ENCODE results near the gene PIGS. TPM values are rescaled to one million over a fixed set of nuclear protein-coding genes. Genes with fewer than 3 reads are reported as not detected.
A peak's percentile ranks its signal among the peaks of the same experiment; 100 is the strongest.

The PIGS gene
- total and polyA plus RNA-seq, 2 of the 13 experiments (the other 11 are each of a cell fraction or from before 2014, with no cell fraction given) = 31.7 to 42.6 TPM

DNA sequence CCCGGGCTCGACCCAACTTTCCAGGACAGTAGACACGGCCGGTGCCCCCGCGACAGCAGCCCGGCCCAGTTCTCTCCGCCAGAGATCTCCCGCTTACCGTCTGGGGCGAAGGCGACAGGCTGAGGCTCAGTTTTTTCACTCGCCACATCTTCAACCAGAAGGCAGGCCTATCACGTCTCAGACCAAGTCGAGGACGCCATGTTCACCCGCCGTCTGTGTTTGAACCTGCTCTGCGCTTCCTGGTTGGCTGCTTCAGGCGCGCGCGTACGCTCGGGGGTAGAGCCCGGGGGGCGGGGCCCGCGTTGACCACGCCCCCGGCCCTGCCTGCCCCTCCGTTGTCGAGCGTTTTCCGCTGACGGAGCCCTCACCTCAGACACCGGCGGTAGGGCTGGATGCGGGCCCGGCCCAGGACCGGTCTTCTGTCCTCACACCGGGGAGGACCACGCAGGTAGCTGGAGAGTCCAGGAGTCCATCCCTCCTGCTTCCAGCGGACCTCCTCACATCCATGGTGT lies 27.5 kb upstream of the PIGS start, which contains the start of gene SPAG5 (continued):
- TF ChIP-seq, protein P1, sequence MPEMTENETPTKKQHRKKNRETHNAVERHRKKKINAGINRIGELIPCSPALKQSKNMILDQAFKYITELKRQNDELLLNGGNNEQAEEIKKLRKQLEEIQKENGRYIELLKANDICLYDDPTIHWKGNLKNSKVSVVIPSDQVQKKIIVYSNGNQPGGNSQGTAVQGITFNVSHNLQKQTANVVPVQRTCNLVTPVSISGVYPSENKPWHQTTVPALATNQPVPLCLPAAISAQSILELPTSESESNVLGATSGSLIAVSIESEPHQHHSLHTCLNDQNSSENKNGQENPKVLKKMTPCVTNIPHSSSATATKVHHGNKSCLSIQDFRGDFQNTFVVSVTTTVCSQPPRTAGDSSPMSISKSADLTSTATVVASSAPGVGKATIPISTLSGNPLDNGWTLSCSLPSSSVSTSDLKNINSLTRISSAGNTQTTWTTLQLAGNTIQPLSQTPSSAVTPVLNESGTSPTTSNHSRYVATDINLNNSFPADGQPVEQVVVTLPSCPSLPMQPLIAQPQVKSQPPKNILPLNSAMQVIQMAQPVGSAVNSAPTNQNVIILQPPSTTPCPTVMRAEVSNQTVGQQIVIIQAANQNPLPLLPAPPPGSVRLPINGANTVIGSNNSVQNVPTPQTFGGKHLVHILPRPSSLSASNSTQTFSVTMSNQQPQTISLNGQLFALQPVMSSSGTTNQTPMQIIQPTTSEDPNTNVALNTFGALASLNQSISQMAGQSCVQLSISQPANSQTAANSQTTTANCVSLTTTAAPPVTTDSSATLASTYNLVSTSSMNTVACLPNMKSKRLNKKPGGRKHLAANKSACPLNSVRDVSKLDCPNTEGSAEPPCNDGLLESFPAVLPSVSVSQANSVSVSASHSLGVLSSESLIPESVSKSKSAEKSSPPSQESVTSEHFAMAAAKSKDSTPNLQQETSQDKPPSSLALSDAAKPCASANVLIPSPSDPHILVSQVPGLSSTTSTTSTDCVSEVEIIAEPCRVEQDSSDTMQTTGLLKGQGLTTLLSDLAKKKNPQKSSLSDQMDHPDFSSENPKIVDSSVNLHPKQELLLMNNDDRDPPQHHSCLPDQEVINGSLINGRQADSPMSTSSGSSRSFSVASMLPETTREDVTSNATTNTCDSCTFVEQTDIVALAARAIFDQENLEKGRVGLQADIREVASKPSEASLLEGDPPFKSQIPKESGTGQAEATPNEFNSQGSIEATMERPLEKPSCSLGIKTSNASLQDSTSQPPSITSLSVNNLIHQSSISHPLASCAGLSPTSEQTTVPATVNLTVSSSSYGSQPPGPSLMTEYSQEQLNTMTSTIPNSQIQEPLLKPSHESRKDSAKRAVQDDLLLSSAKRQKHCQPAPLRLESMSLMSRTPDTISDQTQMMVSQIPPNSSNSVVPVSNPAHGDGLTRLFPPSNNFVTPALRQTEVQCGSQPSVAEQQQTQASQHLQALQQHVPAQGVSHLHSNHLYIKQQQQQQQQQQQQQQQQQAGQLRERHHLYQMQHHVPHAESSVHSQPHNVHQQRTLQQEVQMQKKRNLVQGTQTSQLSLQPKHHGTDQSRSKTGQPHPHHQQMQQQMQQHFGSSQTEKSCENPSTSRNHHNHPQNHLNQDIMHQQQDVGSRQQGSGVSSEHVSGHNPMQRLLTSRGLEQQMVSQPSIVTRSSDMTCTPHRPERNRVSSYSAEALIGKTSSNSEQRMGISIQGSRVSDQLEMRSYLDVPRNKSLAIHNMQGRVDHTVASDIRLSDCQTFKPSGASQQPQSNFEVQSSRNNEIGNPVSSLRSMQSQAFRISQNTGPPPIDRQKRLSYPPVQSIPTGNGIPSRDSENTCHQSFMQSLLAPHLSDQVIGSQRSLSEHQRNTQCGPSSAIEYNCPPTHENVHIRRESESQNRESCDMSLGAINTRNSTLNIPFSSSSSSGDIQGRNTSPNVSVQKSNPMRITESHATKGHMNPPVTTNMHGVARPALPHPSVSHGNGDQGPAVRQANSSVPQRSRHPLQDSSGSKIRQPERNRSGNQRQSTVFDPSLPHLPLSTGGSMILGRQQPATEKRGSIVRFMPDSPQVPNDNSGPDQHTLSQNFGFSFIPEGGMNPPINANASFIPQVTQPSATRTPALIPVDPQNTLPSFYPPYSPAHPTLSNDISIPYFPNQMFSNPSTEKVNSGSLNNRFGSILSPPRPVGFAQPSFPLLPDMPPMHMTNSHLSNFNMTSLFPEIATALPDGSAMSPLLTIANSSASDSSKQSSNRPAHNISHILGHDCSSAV (CRISPR knock-in tag; IDR thresholded peaks at IDR 0.05; ENCODE audit: borderline replicate concordance) = no peak
- peak; percentile 59; the same call in 1 of the 2 replicates for TF ChIP-seq ZMYM4 (CRISPR knock-in tag; IDR thresholded peaks at IDR 0.05)
- peak; percentile 97 for TF ChIP-seq SP4 (CRISPR knock-in tag; IDR thresholded peaks at IDR 0.05)
- no peak for TF ChIP-seq EEA1 (CRISPR knock-in tag; IDR thresholded peaks at IDR 0.05; ENCODE audit: borderline replicate concordance)
- no peak for TF ChIP-seq NR2F1 (CRISPR knock-in tag; IDR thresholded peaks at IDR 0.05)
- TF ChIP-seq, protein P2, sequence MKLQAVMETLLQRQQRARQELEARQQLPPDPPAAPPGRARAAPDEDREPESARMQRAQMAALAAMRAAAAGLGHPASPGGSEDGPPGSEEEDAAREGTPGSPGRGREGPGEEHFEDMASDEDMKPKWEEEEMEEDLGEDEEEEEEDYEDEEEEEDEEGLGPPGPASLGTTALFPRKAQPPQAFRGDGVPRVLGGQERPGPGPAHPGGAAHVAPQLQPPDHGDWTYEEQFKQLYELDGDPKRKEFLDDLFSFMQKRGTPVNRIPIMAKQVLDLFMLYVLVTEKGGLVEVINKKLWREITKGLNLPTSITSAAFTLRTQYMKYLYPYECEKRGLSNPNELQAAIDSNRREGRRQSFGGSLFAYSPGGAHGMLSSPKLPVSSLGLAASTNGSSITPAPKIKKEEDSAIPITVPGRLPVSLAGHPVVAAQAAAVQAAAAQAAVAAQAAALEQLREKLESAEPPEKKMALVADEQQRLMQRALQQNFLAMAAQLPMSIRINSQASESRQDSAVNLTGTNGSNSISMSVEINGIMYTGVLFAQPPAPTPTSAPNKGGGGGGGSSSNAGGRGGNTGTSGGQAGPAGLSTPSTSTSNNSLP (IDR thresholded peaks at IDR 0.05; ENCODE audit: low read depth, low read length) = no peak
- 0 out of 2 replicates have a peak, but pooled peaks have one; percentile 52 for TF ChIP-seq ZFP37 (CRISPR knock-in tag; IDR thresholded peaks at IDR 0.05; ENCODE audit: borderline replicate concordance)
- peak; percentile 77 for TF ChIP-seq GATAD1 (CRISPR knock-in tag; IDR thresholded peaks at IDR 0.05)
- no peak; the same call in 1 of the 2 replicates for TF ChIP-seq ZNF574 (CRISPR knock-in tag; IDR thresholded peaks at IDR 0.05)
- TF ChIP-seq, protein P3, sequence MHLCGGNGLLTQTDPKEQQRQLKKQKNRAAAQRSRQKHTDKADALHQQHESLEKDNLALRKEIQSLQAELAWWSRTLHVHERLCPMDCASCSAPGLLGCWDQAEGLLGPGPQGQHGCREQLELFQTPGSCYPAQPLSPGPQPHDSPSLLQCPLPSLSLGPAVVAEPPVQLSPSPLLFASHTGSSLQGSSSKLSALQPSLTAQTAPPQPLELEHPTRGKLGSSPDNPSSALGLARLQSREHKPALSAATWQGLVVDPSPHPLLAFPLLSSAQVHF (CRISPR knock-in tag; IDR thresholded peaks at IDR 0.05) = no peak
- no peak for TF ChIP-seq ZNF124 (CRISPR knock-in tag; IDR thresholded peaks at IDR 0.05)
- TF ChIP-seq DDIT3 (CRISPR knock-in tag; IDR thresholded peaks at IDR 0.05) = no peak
- TF ChIP-seq, protein P4, sequence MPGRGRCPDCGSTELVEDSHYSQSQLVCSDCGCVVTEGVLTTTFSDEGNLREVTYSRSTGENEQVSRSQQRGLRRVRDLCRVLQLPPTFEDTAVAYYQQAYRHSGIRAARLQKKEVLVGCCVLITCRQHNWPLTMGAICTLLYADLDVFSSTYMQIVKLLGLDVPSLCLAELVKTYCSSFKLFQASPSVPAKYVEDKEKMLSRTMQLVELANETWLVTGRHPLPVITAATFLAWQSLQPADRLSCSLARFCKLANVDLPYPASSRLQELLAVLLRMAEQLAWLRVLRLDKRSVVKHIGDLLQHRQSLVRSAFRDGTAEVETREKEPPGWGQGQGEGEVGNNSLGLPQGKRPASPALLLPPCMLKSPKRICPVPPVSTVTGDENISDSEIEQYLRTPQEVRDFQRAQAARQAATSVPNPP (CRISPR knock-in tag; IDR thresholded peaks at IDR 0.05) = no peak
